HepG2 (cell line): ENCODE measurements around the gene SYVN1. TPM values are rescaled to one million over a fixed set of nuclear protein-coding genes. Genes with fewer than 3 reads are reported as not detected.

ENCODE experiments used
- ATAC-seq: fragments of 200-7000 bp; cut with Tn5 transposase; 3 replicates; pipeline ENCODE4 v1.9.1; 2020; ENCODE audit warnings: mild to moderate bottlenecking, moderate library complexity
- BruUV-seq: library from RNA; stranded (reverse); fragments of 400-500 nt; replicated peaks from 2 replicates; lab custom pipeline; 2021; lab: Mats Ljungman, UMichigan
- CTCF ChIA-PET: fragments of 300-600 bp; formaldehyde crosslinking; extraction: SDS; loops from one replicate; lab custom pipeline; 2021; ENCODE audit warnings: low total read pairs, inconsistent platforms, low intra/inter-chr PET ratio; lab: Yijun Ruan, JAX
- POLR2A ChIA-PET: fragments of 350-600 bp; sonication (Branson Sonifier 250); formaldehyde crosslinking; loops from one replicate; lab custom pipeline; 2020; ENCODE audit warnings: antibody characterized with exemption, inconsistent platforms; lab: Yijun Ruan, JAX
- DNase-seq: peaks from one replicate; pipeline ENCODE4 v3.0.0-alpha.2; 2015; ENCODE audit warnings: low spot score
- FAIRE-seq: peaks from 3 replicates; lab custom pipeline; 2011; peaks lifted over from hg19 to GRCh38; lab: Jason Lieb, UNC
- H2AFZ ChIP-seq: one replicate; pipeline ENCODE4 v1.6.1; 2011; ENCODE audit warnings: low read length, inconsistent platforms
- H3K27ac ChIP-seq: fragments of 300-600 bp; 3 replicates; pipeline ENCODE4 v1.8.0; 2011; ENCODE audit warnings: mixed run types, mild to moderate bottlenecking, mixed read lengths, low read length, inconsistent platforms; ENCODE audit not compliant: insufficient read depth; ENCODE audit errors: extremely low read length
- H3K27me3 ChIP-seq, 2 experiments: fragments of 200-600 bp in 1 of 2; 2 replicates in 1 of 2; 3 replicates in 1 of 2; pipeline versions ENCODE4 v1.6.0 to v1.8.0; 2011; ENCODE audit warnings: low read length in 2 of 2, mild to moderate bottlenecking in 2 of 2, moderate library complexity in 2 of 2, inconsistent platforms in 1 of 2; ENCODE audit not compliant: insufficient read depth in 2 of 2, control insufficient read depth in 1 of 2
- H3K36me3 ChIP-seq, 2 experiments: fragments of 200-600 bp in 1 of 2; replicated peaks in 1 of 2; 2 replicates in 1 of 2; 3 replicates in 1 of 2; pipeline versions ENCODE4 v1.5.1 to v1.8.0; 2011; ENCODE audit warnings: low read length in 2 of 2, inconsistent platforms in 1 of 2; ENCODE audit not compliant: insufficient read depth in 2 of 2, control insufficient read depth in 1 of 2
- H3K4me1 ChIP-seq: 2 replicates; pipeline ENCODE4 v1.5.1; 2012; ENCODE audit warnings: low read length, inconsistent platforms; ENCODE audit not compliant: insufficient read depth
- H3K4me2 ChIP-seq: 2 replicates; pipeline ENCODE4 v1.6.0; 2011; ENCODE audit warnings: low read depth, low read length, inconsistent platforms
- H3K4me3 ChIP-seq, 3 experiments: fragments of 200-600 bp in 1 of 3; sonication (generic), shearing (Covaris generic) in 1 of 3; replicated peaks in 1 of 3; 2 replicates each; pipeline ENCODE4 v1.5.1; 2011 to 2016; ENCODE audit warnings: low read length in 3 of 3, inconsistent platforms in 2 of 3, low read depth in 2 of 3, mild to moderate bottlenecking in 2 of 3, control low read depth in 1 of 3, mixed read lengths in 1 of 3; ENCODE audit not compliant: insufficient read depth in 1 of 3
- H3K79me2 ChIP-seq: one replicate; pipeline ENCODE4 v1.6.1; 2011; ENCODE audit warnings: low read length, inconsistent platforms; ENCODE audit not compliant: insufficient read depth
- H3K9ac ChIP-seq: 2 replicates; pipeline ENCODE4 v1.6.0; 2011; ENCODE audit warnings: mild to moderate bottlenecking, low read depth, low read length, inconsistent platforms; ENCODE audit not compliant: insufficient read depth
- H3K9me3 ChIP-seq: 2 replicates; pipeline ENCODE4 v1.5.1; 2012; ENCODE audit warnings: mild to moderate bottlenecking, low read length
- H4K20me1 ChIP-seq: 2 replicates; pipeline ENCODE4 v1.6.0; 2011; ENCODE audit warnings: inconsistent platforms, mild to moderate bottlenecking, low read length, moderate library complexity; ENCODE audit not compliant: insufficient read depth
- AHDC1 ChIP-seq: sonication (generic); formaldehyde crosslinking; IDR thresholded peaks from 2 replicates; pipeline ENCODE4 v1.5.1; 2020; ENCODE audit warnings: mild to moderate bottlenecking, missing genetic modification reagents, borderline replicate concordance
- FLYWCH1 ChIP-seq: sonication (generic); formaldehyde crosslinking; IDR thresholded peaks from 2 replicates; pipeline ENCODE4 v1.8.1; 2023; ENCODE audit warnings: mild to moderate bottlenecking, missing genetic modification reagents
- FUBP1 ChIP-seq: sonication (generic); formaldehyde crosslinking; IDR thresholded peaks from 2 replicates; pipeline ENCODE4 v1.5.1; 2020; ENCODE audit warnings: missing genetic modification reagents, mild to moderate bottlenecking, borderline replicate concordance
- GRHL1 ChIP-seq: sonication (generic); formaldehyde crosslinking; conservative IDR thresholded peaks from 2 replicates; pipeline ENCODE4 v1.8.0; 2022; ENCODE audit warnings: missing genetic modification reagents
- MAF1 ChIP-seq: sonication (generic); formaldehyde crosslinking; IDR thresholded peaks from 2 replicates; pipeline ENCODE4 v1.5.0; 2020; ENCODE audit warnings: missing genetic modification reagents, borderline replicate concordance
- MAFK ChIP-seq, 2 experiments: IDR thresholded peaks in 1 of 2; conservative IDR thresholded peaks in 1 of 2; 2 replicates each; pipeline ENCODE4 v1.6.1; 2011; ENCODE audit warnings: improper control_type of control experiment in 2 of 2, low read length in 2 of 2
- NR1H2 ChIP-seq: sonication (generic); formaldehyde crosslinking; IDR thresholded peaks from 2 replicates; pipeline ENCODE4 v1.8.1; 2022; ENCODE audit warnings: low read depth, missing genetic modification reagents, borderline replicate concordance
- POLR2G ChIP-seq: fragments of 200-400 bp; formaldehyde crosslinking; IDR thresholded peaks from 2 replicates; pipeline ENCODE4 v1.6.1; 2018; ENCODE audit warnings: mild to moderate bottlenecking, low read depth, low read length, moderate library complexity
- ZFX ChIP-seq: sonication (generic); formaldehyde crosslinking; IDR thresholded peaks from 2 replicates; pipeline ENCODE4 v1.4.0; 2020; ENCODE audit warnings: mild to moderate bottlenecking, low read depth, missing genetic modification reagents, moderate library complexity
- ZNF224 ChIP-seq: sonication (generic); formaldehyde crosslinking; IDR thresholded peaks from 2 replicates; pipeline ENCODE4 v1.5.0; 2020; ENCODE audit warnings: mild to moderate bottlenecking, missing genetic modification reagents
- ZNF282 ChIP-seq: fragments of 450-650 bp; IDR thresholded peaks from 2 replicates; pipeline ENCODE4 v1.6.1; 2018; ENCODE audit not compliant: partially characterized antibody
- ZNF484 ChIP-seq: sonication (generic); formaldehyde crosslinking; IDR thresholded peaks from 2 replicates; pipeline ENCODE4 v1.5.1; 2020; ENCODE audit warnings: mild to moderate bottlenecking, low read depth, missing genetic modification reagents, borderline replicate concordance
- ZNF556 ChIP-seq: sonication (generic); formaldehyde crosslinking; IDR thresholded peaks from 2 replicates; pipeline ENCODE4 v1.4.0; 2020; ENCODE audit warnings: mild to moderate bottlenecking, missing genetic modification reagents, borderline replicate concordance
- ZNF703 ChIP-seq: sonication (generic); formaldehyde crosslinking; IDR thresholded peaks from 2 replicates; pipeline ENCODE4 v1.5.1; 2020; ENCODE audit warnings: missing genetic modification reagents, mild to moderate bottlenecking, moderate library complexity, borderline replicate concordance
- ZSCAN9 ChIP-seq: IDR thresholded peaks from 2 replicates; pipeline ENCODE4 v1.6.1; 2016; ENCODE audit warnings: borderline replicate concordance
- WGBS: methylation state at CpG from one replicate; pipeline ENCODE4 v1.1.6; 2017; ENCODE audit warnings: low lambda C conversion rate; 5-methylcytosine and 5-hydroxymethylcytosine counted together
- in situ Hi-C: cut with HindIII; loops from 2 replicates; pipeline ENCODE4 v1.10.0; 2017; ENCODE audit warnings: low pct_unique_long_range_greater_than_20kb; ENCODE audit not compliant: extremely low pct_ligation_motif_present
- intact Hi-C: fragments of 100-400 bp; cut with micrococcal nuclease; formaldehyde crosslinking; loops from one replicate; pipeline ENCODE4 v1.10.0; 2022; ENCODE audit not compliant: unreplicated experiment
- polyA plus RNA-seq, 8 experiments: library from polyadenylated mRNA; depleted of rRNA in 3 of 8; stranded (reverse) in 7 of 8; unstranded in 1 of 8; fragments of >200 nt; fragmentation: Illumina TruSeq in 4 of 8; extraction: Trizol in 4 of 8; gene quantifications; 2 replicates each; pipeline versions ENCODE4 v1.2.1 to v1.2.3, GENCODE V29; 2011 to 2016; ENCODE audit warnings: low read depth in 4 of 8, missing spikeins in 1 of 8, mixed read lengths in 1 of 8; ENCODE audit not compliant: insufficient read depth in 1 of 8
- total RNA-seq, 5 experiments: library from RNA; depleted of rRNA; stranded (reverse); fragments of >200 nt; fragmentation: Illumina TruSeq; extraction: Trizol; gene quantifications; 2 replicates each; pipeline ENCODE4 v1.2.3, GENCODE V29; 2016; ENCODE audit warnings: low read depth in 1 of 5

The SYVN1 gene
- total and polyA plus RNA-seq, 2 of the 13 experiments (the other 11 are each of a cell fraction or from before 2014, with no cell fraction given) = 10.3 to 22.5 TPM

GRCh38 chr11:65151331-65151899, 17.1 kb upstream of the SYVN1 start:
- FAIRE-seq (no peak), DNase-seq (no peak), ATAC-seq (no peak)
- Histone ChIP-seq H3K9ac (no peak overlapping the region), H3K9me3 (peaks cover 5% of the 10 kb centered on the region; the same call in 1 of the 2 replicates), H3K4me1 (peaks cover 36% of the 10 kb centered on the region), H3K79me2 (no peaks in the 10 kb centered on the region), H3K27me3 (no peaks in the 10 kb centered on the region), H3K4me3 (no peak overlapping the region), H2AFZ (no peak overlapping the region), H3K27ac (no peak overlapping the region), H3K4me2 (peak overlapping the region; percentile 85; the same call in 1 of the 2 replicates), H3K36me3 (no peaks in the 10 kb centered on the region), H4K20me1 (no peaks in the 10 kb centered on the region)
- 37% methylated on average over 3 of the region's 3 CpGs for WGBS
- in situ Hi-C loops (no loop called here), intact Hi-C loops (no loop called here)
- ChIA-PET CTCF (no interaction called here), POLR2A (interaction anchor here (3.0 kb wide), 1 partner anchor 17 kb away, joined by 12 read pairs; the partner anchor contains the start of gene SYVN1)
- no TSS peak for BruUV-seq
- TF ChIP-seq ZNF224 (CRISPR knock-in tag) = no peak
- no peak for TF ChIP-seq AHDC1 (CRISPR knock-in tag)
- TF ChIP-seq ZNF703 (CRISPR knock-in tag) = no peak
- no peak for TF ChIP-seq FUBP1 (CRISPR knock-in tag)
- TF ChIP-seq POLR2G = no peak
- TF ChIP-seq ZNF484 (CRISPR knock-in tag) = no peak
- no peak for TF ChIP-seq NR1H2 (CRISPR knock-in tag)
- TF ChIP-seq ZNF282 = no peak
- TF ChIP-seq ZFX = no peak
- no peak for TF ChIP-seq ZNF556
- no peak for TF ChIP-seq FLYWCH1 (CRISPR knock-in tag)
- TF ChIP-seq GRHL1 (CRISPR knock-in tag) = no peak
- no peak for TF ChIP-seq MAFK (conservative IDR thresholded peaks at IDR 0.05 in 1 of 2, IDR thresholded peaks at IDR 0.05 in 1 of 2; ENCODE audit: low read length in 2 of 2)
- TF ChIP-seq MAF1 (CRISPR knock-in tag) = no peak
- TF ChIP-seq ZSCAN9 = no peak
